ENCODE data around the gene RAP1A. TPM values are rescaled to one million over a fixed set of nuclear protein-coding genes. Genes with fewer than 3 reads are reported as not detected.

RAP1A gene
- polyA plus RNA-seq (2014; cell fraction: cytosol; rRNA removed): 14.5 and 16.9 TPM in 2 replicates
- polyA plus RNA-seq (2014; cell fraction: nucleus; rRNA removed): 13.5 and 16.0 TPM in 2 replicates

DNA sequence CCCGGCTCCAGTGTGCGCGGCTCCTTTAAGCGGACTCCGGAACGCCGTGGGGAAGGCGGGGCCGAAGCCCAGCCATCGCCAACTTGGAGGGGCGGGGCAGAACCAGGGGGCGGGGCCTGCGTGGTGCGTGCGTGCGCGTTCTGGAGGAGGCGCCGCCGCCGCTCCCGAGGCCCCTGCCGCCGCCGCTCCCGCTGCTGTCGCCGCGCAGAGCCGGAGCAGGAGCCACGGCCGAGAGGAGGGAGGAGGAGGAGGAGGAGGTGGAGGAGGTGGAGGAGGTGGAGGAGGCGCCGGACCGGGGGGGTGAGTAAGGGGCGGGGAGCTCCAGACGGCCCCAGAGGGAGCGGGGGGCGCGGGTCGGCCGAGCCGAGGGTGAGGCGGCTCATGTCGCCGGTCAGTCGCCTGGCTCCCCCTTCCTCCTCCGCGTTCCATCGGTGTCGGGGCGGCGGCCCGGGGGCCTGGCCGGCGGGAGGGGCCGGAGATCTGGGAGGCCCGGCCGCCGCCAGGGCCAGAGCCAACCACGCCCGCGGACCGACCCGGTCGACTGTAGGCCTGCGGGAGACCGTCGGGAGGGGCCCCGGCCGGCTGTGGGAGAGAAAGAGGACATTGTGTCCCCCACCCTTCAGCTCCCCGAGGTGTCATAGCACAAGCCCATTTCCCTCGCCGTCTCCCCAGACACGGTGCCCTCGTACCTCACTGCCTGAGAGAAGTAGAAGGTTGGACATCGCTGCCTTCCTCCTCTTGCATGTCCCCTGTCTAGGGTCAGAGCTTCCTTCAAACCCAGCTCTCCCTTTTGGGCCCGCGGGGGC is at the start of gene RAP1A:
TSS of gene RAP1A (plus strand) at position 155 of the 806 bp plus-strand sequence. CDS start 71,572 bp downstream, outside the sequence.
- DNase-seq (ENCODE audit: low spot score): peak; percentile 89

DNA sequence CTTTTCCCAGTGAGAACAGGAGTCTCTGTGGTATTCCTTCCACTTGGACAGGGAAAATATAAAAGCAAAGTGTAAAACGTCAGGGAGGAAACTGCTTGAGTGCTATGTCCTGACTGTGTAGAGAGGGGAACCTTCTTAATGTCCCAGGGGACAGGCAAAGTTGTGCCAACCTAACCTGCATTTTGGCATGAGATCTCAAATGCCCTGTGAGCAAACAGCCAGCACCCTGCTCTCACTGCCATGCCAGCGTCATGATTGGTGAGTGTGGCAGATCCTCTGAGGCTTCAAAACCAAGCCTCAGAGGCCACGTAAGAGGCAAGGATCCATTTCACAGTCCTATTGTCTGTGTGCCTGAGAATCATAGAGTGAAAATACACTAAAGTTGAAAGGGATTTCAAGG is 49.7 kb upstream of the RAP1A start:
- no peak for DNase-seq (ENCODE audit: low spot score)

DNA sequence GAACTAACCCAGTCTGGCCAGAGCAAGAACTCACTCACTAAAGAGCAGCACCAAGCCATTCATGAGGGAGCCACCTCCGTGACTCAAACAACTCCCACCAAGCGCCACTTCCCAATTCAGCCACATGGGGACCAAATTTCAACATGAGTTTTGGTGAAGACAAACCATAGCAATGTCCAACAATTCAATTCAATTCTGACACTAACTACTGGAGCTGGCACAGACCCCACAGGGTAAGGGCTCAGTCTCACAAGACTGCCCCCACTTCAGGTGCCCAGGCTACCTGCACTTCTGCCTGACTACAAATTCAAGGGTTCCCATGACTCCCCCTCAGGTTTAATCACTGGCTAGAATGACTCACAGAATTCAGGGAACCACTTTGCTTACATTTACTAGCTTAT is 48.8 kb upstream of the RAP1A start:
- no peak for DNase-seq (ENCODE audit: low spot score)

DNA sequence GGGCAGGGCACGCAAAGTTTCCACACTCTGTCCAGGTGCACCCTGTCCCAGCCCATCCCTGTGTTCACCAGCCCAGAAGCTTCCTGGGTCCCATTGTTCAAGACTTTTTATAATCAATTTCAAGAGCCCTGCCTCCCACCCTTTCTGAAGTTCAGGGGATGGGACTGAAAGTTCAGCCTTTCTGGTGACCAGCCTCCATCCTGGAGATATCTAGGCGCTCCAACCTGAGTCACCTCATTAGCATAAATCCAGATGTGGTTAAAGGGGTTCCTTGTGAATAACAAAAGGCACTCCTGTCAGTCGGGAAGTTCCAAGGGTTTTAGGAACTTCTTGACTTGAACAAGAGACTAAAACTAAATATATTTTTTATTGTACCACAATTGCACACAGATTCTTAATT is 48.4 kb upstream of the RAP1A start:
- DNase-seq (ENCODE audit: low spot score): no peak

DNA sequence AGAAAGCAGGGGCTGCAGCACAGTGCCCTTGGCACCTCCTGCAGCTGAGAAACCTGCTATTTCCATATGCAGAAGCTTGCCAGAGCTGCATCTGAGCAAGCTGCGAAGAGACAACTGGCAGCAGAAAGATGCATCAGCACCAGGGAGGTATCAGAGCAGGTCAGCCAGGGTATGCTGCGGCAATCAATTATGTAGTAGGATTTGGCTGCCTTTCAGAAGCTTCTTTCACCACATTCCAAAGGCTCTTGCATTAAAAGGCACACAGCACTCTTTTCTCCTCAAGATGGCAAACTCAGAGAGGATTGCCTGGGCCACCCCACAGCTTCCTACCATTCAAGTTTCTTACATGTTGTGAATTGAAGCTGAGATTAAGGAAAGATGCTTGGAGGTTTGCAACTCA is 47.6 kb upstream of the RAP1A start:
- DNase-seq (ENCODE audit: low spot score): no peak

DNA sequence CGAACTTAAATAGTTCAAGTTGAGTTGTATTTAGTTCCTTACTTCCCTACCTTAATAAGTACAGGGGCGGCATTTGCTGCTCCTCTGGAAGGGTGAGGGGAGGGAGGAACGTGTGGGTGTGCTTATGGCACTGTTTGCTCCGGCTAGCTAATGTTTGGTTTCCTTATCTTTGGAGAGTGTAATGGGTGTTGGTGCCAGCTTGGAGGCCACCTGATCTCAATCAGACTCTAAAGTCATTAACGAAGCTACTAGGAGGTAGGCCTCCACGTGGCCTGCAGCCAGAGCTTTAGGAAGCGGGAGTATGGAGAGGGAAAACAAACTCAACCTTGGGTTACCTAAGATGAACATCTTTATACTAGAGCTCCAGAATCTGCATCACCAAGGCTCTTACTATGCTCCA is 43.0 kb upstream of the RAP1A start:
- DNase-seq (ENCODE audit: low spot score): no peak

DNA sequence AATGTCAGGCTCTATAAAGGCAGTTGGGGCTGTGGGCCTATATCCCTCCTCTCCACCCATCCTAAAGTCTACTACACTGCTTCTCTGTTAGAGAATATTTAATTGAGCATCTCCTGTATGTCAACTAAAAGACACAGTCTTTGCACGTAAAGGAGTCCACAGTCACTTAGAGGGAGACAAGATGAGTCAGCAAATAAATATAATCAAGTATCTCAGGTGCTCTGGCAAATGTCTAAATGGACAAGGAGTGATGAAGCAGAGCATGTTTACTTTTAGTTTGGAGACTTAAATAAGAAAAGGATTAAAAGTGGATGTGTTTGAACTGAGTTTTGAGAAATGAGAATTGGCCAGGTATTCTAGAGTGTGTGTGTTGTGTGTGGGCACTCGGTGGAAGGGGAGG is 41.8 kb upstream of the RAP1A start:
- DNase-seq (ENCODE audit: low spot score): peak; percentile 18

DNA sequence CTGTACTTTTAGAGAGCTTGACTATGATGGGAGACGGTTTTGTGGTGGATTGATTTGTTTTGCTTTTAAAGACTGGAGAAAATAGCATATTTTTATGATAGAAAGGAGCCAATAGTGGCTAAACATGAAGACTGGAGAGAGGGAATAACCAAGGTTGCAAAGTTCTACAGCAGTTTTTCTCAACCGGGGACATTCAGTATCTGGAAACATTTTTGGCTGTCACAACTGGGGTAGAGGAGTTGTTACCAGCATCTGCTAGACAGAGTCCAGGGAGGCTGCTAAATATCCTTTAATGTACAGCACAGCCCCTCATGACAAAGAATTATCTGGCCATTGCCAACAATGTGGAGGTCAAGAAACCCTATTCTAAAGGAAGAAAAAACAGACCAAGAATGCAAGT is 38.4 kb upstream of the RAP1A start:
- no peak for DNase-seq (ENCODE audit: low spot score)

DNA sequence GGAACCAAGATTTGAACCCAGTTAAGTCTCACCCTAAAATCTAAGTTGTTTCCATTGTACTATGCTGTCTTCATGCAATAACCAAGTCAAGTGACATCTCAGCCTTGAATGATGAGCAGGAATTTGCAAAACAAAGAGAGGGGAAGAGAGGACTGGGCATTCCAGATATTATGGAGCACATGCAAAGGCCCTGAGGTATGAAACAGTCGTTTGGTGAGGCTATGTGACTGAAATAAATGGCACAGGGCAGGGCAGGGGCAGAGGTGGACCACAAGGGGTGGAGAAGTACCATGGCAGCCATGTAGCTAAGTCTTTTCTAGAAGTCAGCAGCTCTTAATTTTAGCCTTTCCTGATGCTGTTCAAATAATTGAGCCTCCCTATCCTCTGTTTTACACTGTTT is 37.6 kb upstream of the RAP1A start:
- DNase-seq (ENCODE audit: low spot score): no peak

DNA sequence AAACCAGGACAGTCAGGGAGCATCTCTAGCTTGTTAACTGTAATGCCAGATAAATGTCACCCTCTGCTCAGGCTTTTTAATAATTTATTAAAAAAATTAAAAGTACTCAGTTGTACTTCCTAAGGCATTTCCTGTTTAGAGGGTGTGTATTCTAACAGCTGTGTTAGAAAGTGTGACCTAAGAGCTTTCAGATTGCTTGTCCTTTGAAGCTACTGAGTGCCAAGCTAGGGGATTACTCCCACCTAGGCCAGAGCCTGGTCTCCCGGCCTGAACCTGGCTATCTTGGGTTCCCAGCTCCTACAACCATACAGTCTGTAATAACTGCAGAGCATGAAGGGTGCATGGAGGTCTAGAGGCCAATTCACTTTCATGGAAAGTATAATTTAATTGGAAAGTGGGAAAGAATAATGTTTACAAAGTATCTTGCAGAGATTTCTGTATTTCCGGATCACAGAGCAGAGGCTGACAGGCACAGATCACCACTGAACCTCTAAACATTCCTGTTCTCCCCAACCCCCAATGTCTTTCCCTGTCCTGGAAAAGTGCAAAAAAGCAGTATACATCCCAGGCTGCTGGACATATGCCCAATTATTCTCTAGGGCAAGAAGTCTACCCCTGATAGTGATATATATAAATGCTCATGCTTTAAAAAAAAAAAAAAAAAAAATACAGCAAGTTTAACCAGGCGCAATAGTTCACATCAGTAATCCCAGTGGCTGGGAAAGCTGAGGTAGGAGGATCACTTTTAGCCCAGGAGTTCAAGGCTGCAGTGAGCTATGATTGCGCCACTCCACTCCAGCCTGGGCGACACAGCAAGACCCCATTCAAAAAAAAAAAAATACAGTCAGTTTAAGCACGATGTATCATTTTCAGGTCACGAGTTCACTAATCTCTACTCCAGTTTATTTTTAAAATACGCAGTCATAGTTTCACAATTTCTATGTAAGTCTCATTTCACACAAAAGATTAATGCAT is 36.7 kb upstream of the RAP1A start:
- no peak for DNase-seq (ENCODE audit: low spot score)

DNA sequence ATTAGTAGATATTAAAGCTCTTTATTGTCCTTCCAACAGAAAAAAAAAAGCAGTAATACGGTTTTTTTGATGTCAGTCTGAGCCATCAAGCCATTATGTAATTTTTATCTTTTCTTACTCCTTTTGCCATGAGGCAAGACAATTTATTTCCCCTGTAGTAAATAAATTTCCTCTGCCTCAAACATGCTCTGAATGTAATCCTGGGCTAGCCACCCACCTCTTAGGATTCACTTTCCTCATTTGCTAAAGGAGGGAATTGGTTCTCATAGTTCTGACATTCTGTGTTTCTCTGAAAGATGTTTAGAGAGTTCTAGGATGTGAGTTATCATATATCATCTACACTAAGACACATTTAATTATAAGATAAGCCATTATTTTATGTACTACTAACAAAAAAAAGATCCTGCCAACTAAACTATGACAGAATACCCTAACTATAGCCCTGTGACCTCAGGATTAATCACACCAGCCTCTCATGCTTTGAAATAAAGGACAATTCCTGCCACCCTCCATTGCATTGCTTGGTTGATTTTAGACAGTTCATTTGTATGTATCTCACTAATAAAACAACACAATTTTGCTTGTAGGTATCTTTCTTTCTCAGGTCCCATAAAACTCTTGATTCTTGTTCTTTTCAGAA is 34.0 kb upstream of the RAP1A start:
- DNase-seq (ENCODE audit: low spot score): no peak

DNA sequence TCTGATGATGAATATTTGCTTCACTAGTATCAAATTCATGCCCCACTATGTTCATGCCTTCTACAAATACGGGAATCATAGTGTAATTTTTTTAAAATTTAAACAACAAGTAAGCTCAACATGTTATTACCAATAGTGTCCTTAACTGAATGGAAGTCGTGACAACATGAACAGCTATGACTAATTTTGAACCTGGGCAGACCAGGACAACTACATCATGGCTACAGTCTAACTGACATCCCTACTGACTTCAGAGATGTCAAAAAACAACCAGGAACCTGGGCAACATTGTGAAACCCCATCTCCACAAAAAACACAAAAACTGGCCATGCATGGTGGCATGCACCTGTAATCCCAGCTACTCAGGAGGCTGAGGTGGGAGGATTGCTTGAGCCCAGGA is 33.5 kb upstream of the RAP1A start:
- no peak for DNase-seq (ENCODE audit: low spot score)

DNA sequence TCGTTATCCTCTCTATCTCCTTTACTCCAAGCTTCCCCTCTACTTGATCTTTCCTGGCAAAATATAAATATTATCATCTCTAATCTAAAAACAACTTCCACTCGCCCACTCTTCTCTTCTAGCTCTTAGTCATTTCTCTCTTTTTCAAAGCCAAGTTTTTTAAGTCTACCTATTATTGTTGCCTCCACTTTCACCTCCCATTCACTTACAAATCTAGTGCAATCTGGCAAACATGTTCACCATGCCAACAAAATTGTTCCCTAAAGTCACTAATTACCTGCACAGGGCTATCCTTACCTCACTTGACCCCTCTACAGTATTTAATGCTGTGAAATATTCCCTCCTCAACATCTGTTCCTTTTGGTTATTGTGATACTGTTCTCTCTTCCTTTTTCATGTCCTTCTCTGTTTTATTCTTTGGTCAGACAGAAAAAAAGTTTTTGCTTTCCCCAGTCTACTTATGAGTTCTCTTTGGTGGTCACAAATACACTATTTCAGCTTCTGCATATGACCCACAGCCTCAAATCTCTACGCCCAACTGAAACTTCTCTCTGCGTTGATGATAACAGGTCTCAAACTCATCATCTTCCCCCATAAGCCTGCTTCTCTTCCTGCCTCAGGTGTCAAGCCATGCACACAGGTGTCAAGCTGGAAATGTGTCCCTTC is 31.9 kb upstream of the RAP1A start:
- DNase-seq (ENCODE audit: low spot score): no peak

DNA sequence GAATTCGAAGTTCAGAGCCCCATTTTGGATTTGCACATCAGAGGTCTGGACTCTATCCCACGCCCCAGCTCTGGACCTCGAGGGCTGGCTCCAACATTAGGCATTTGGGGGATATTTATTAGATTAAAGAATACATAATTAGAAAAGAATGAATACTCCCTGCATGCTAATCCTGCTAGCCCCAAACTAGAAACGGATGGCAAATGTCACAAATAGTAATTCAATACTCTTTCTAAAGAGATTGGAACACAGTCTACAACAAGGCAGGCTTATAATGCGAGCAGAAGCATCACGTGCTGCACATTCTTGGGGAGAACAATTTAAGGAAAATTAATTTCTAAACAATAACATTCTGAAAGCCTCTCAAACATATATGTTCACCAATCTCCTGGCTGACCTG is 27.7 kb upstream of the RAP1A start:
- DNase-seq (ENCODE audit: low spot score): no peak

DNA sequence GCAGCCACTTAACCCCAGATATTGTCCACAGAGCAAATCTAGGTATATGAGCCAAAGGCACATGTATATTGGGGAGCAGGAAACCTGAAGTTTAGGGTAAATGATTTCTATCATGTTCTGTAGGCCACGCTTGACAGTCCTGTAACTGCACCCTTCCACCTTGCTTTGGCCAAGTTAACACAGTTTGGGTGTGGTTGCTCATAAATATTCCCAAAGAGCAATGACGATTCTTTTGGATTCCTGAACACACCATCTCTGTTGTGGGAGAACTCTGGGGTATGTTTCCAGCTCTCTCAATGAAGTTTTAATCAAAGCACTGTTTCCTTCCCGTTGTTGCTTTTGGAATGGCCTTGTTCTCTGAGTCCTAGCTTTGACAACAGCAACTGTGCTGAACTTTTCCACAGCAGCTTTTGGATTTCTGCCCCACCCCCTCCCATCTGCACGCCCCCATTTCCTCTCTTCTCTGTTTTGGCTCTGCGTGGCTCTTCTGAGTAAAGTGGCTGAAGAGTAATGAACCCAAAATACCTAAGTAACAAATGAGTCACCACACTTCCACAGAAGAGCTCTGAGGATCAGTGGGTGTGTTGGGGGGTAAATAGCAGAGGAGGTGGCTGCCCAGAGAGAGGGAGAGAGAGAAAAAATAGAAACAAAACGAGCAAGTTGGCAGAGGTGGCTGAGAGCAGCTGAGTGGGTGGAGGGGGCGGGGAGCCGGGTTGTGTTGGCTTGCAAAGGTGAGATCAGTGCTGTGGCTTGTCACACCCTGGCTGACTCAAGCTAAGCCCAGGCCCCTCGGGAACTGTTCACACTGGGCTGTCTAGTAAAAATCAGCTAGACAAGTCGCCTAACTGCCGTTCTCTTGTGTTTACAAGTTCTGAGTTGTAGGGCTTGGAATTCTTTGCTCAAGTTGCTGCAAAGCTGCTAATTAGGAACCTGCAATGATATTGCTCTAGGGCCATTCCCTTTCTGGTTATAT is 26.9 kb upstream of the RAP1A start:
- DNase-seq (ENCODE audit: low spot score): no peak

DNA sequence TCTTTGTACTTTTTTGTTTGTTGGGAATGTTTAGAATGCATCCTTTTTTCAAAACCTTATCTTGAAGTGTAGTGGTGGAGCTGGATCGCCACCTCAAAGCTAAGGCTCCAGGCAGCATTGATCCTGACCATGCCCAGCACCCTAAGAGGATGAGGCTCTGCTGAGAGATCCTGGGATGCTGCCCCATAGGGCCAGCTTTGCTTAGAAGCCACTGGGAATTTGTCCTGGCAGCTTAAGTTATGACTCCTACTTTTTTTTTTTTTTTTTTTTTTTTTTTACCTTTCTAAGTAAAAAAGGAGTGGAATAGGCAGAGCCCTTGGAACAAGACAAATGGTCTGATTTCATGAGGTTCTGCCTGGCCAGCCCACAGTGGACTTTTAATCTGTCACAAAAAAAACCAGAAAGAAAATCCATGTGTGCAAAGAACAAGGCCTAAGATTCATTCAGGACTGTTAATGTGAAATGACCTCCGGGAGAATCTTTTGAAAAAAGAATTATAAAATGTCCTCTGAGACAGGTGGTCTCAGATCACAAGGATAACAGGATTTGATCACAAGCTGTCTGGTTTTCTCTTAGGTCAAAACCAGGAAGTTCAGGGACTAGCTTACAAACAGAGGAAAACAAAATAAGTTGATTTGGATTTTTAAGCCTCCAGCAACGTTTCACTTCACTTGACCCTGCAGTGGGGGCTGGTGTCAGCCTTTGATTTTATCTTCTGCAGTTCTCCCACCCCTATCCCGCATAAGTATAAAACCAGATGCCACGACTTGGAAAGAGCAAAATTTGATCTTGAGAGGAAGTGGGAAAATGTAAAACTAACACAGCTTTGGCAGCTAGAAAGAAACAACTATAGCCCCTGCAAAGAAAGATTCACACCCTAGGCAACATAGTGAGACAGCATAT is 25.9 kb upstream of the RAP1A start:
- peak; percentile 86 for DNase-seq (ENCODE audit: low spot score)

DNA sequence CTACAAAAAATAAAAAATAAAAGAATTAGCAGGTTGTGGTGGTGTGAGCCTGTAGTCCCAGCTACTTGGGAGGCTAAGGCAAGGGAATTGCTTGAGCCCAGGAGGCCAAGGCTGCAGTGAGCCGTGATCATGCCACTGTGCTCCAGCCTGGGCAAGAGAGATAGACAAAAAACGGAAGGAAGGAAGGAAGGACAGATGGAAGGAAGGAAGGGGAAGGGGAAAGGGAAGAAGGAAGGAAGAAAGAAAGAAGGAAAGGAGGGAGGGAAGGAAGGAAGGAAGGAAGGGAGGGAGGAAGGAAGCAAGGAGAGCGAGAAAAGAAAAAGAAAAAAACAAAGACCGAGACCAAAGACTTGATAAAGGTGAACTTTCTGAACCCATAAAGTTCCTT is 25.3 kb upstream of the RAP1A start:
- peak; percentile 19 for DNase-seq (ENCODE audit: low spot score)

DNA sequence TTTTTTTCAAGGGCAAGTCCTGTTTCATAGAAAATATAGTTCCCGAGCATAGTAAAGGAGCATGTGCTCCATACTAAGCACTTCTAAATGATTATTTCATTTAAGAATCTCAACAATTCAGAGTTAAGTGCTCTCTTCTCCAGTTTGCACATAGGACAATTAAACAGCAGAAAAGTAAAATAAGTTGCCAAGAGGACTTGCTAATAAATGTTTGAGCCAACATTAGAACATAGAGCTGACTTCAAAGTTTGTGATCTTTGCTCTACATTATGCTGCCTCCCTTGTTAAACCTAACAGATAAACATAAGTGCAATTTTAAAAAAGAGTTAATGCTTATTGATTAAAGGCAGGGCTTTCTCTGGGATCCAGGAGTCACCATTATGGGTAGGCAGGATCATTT is 23.8 kb upstream of the RAP1A start:
- no peak for DNase-seq (ENCODE audit: low spot score)

DNA sequence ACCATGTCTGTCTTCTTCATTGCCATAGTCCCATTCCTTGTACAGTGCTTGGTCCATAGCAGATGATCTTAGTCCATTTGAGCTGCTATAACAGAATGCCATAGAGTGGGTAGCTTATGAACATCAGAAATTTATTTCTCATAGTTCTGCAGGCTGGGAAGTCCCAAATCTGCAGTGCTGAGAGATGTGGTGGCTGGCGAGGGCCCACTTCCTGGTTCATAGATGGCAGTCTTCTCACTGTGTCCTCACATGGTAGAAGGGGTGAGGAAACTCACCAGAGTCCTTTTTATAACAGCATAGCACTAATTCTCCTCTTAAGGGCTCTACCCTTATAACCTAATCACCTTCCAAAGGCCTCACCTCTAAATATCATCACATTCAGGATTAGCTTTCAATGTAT is 23.1 kb upstream of the RAP1A start:
- DNase-seq (ENCODE audit: low spot score): no peak

Data from SK-N-DZ (cell line).